GM11168 (cell line): ENCODE measurements around the gene BAZ1B.
"Not testable (repeated sequence)": the region's sequence is repeated elsewhere in the genome, so short reads cannot be mapped to it uniquely, and the experiment has no call there.

Experiments used
- in situ Hi-C: fragments of 300-500 bp; cut with MboI; formaldehyde crosslinking; loops from one replicate; pipeline ENCODE4 v1.12.0; 2022; ENCODE audit warnings: low sequenced_read_pairs; ENCODE audit not compliant: unreplicated experiment

Gene BAZ1B

GRCh38 chr7:73399185-73400050 lies 122.7 kb downstream of the BAZ1B start:
- in situ Hi-C loops = not testable (repeated sequence)

GRCh38 chr7:73397521-73398281 lies 124.4 kb downstream of the BAZ1B start:
- in situ Hi-C loops = no loop called here

- in situ Hi-C loops = no loop called here
Measured at GRCh38 chr7:73395538-73396503, 126.3 kb downstream of the BAZ1B start.

- in situ Hi-C loops = no loop called here
Measured at GRCh38 chr7:73394422-73394821, 127.7 kb downstream of the BAZ1B start.

- in situ Hi-C loops = no loop called here
Measured at GRCh38 chr7:73391396-73391795, 130.7 kb downstream of the BAZ1B start.
